Nephron progenitor cell (in vitro differentiated cells): ENCODE measurements around the gene LTBP1.
A peak's percentile ranks its signal among the peaks of the same experiment; 100 is the strongest.
"Not testable (repeated sequence)": the region's sequence is repeated elsewhere in the genome, so short reads cannot be mapped to it uniquely, and the experiment has no call there.

Experiments
- DNase-seq: peaks from one replicate; pipeline ENCODE4 v3.0.0; 2021
- H3K27ac Mint-ChIP-seq: 2 replicates; pipeline ENCODE4 v1.8.0; 2021; ENCODE audit warnings: mild to moderate bottlenecking, moderate library complexity, mixed read lengths
- H3K27me3 Mint-ChIP-seq: 2 replicates; pipeline ENCODE4 v1.8.0; 2021; ENCODE audit warnings: mild to moderate bottlenecking, low read depth, mixed read lengths; ENCODE audit not compliant: poor library complexity
- H3K36me3 Mint-ChIP-seq: 2 replicates; pipeline ENCODE4 v1.8.0; 2021; ENCODE audit warnings: low read depth, mixed read lengths
- H3K4me1 Mint-ChIP-seq: 2 replicates; pipeline ENCODE4 v1.8.0; 2021; ENCODE audit warnings: mixed read lengths
- H3K4me3 Mint-ChIP-seq: 2 replicates; pipeline ENCODE4 v1.8.0; 2021; ENCODE audit warnings: mild to moderate bottlenecking, moderate library complexity, mixed read lengths
- H3K9me3 Mint-ChIP-seq: 2 replicates; pipeline ENCODE4 v1.8.0; 2021; ENCODE audit warnings: mild to moderate bottlenecking, moderate library complexity, mixed read lengths
- TF ChIP-seq, protein P1 (sequence below): fragments of 200-600 bp; sonication (generic); IDR thresholded peaks from 2 replicates; pipeline ENCODE4 v1.5.0; 2021; ENCODE audit warnings: antibody characterized with exemption

LTBP1 gene

DNA sequence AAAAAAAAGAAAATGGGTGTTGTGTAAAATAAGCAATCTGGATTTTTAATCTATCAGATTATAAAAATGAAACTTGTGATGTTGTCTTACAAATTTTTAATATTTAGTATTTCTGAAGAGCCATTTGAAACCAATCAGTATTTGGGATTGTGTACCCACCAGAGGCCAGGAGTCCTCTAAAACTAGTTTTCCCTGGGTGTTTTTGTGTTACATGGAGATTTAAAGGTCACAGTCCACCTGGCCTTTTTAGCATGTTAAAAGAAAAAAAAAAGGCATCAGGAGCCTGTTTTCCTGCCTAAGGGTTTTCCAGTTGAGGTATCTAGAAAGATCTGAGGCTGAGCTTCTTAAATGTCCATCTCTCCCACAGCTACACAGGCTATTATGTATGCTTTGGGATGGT lies 221.7 kb downstream of the LTBP1 start:
- Mint-ChIP-seq H3K4me3 (no peak overlapping the region), H3K4me1 (peaks cover 36% of the 10 kb centered on the region), H3K36me3 (peaks cover 21% of the 10 kb centered on the region), H3K9me3 (peaks cover 31% of the 10 kb centered on the region), H3K27me3 (no peaks in the 10 kb centered on the region), H3K27ac (peak overlapping the region; percentile 93)
- TF ChIP-seq, protein P1, sequence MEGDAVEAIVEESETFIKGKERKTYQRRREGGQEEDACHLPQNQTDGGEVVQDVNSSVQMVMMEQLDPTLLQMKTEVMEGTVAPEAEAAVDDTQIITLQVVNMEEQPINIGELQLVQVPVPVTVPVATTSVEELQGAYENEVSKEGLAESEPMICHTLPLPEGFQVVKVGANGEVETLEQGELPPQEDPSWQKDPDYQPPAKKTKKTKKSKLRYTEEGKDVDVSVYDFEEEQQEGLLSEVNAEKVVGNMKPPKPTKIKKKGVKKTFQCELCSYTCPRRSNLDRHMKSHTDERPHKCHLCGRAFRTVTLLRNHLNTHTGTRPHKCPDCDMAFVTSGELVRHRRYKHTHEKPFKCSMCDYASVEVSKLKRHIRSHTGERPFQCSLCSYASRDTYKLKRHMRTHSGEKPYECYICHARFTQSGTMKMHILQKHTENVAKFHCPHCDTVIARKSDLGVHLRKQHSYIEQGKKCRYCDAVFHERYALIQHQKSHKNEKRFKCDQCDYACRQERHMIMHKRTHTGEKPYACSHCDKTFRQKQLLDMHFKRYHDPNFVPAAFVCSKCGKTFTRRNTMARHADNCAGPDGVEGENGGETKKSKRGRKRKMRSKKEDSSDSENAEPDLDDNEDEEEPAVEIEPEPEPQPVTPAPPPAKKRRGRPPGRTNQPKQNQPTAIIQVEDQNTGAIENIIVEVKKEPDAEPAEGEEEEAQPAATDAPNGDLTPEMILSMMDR = no peak
- DNase-seq = no peak

DNA sequence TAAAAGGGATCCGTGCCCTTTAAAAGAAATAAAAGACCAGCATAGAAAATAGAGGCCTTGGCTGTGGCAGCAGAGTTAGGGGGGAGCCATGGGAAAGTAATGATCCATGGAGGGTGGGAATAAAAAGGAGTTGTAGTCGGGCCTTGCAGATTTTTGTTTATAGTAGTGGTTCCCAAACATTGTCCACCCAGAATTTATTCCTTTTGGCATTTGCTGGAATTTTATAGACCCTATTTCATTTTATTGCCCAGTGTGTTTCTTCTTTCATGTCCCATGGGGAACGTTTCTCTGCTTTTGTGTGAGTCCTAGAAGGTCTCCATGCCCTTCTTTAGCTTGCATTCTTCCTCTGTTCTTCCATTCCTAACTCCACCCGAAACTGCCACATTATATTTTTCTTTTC lies 222.2 kb downstream of the LTBP1 start:
- H3K4me1 Mint-ChIP-seq = peaks cover 36% of the 10 kb centered on the region
- H3K4me3 Mint-ChIP-seq = no peak overlapping the region
- H3K9me3 Mint-ChIP-seq = peaks cover 31% of the 10 kb centered on the region
- H3K36me3 Mint-ChIP-seq = peaks cover 21% of the 10 kb centered on the region
- TF ChIP-seq, protein P1 = no peak
- peak overlapping the region; percentile 93 for H3K27ac Mint-ChIP-seq
- no peaks in the 10 kb centered on the region for H3K27me3 Mint-ChIP-seq
- DNase-seq = no peak

DNA sequence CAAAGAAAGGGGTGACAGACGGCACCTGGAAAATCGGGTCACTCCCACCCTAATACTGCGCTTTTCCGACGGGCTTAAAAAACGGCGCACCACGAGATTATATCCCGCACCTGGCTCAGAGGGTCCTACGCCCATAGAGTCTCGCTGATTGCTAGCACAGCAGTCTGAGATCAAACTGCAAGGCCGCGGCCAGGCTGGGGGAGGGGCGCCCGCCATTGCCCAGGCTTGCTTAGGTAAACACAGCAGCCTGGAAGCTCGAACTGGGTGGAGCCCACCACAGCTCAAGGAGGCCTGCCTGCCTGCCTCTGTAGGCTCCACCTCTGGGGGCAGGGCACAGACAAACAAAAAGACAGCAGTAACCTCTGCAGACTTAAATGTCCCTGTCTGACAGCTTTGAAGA lies 223.5 kb downstream of the LTBP1 start:
- Mint-ChIP-seq H3K4me1 (peaks cover 36% of the 10 kb centered on the region), H3K9me3 (peaks cover 31% of the 10 kb centered on the region), H3K36me3 (peaks cover 21% of the 10 kb centered on the region)

DNA sequence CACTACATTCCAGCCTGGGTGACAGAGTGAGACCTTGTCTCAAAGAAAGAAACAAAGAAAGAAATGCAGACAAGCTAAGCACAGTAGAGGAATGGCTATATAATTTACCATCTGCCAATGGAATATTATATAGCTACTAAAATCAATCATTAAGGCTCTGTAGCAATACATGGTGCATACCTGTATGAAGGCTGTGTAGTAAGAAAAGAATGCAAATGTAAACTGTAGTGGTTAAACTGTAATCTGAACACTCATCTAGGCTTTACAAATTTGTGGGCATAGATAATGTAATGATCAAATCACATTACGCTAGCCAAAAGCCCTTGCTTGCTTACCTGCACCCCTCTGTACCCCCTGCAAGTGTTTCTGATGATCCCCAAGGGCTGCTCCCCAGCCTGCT lies 230.9 kb downstream of the LTBP1 start:
- H3K4me3 Mint-ChIP-seq = no peak overlapping the region
- H3K9me3 Mint-ChIP-seq = peaks cover 11% of the 10 kb centered on the region
- no peaks in the 10 kb centered on the region for H3K4me1 Mint-ChIP-seq
- H3K36me3 Mint-ChIP-seq = peaks cover 23% of the 10 kb centered on the region
- DNase-seq = no peak
- H3K27ac Mint-ChIP-seq = no peak overlapping the region
- TF ChIP-seq, protein P1 = no peak
- H3K27me3 Mint-ChIP-seq = no peaks in the 10 kb centered on the region

More for the DNA sequence above, 223.5 kb downstream of the LTBP1 start:
- not testable (repeated sequence) for H3K27ac Mint-ChIP-seq, DNase-seq, H3K4me3 Mint-ChIP-seq, H3K27me3 Mint-ChIP-seq

DNA sequence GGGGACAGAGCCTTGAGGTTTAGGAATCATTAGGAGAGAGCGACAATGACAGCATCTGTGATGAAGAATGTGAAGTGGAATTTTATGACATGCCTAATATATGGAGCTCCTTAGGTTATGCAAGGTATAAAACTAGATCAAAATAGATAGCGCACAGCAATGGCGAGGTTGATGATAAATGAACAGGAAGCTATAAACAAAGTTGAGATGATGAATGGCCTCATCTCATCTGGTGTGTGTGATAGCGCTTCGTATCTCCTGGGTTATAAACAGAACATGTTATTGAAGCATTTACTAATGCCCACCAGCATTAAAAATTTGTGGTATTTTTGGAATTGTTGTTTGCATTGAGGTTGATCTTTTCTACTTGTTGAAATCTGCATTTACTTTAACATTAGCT lies 231.5 kb downstream of the LTBP1 start:
- TF ChIP-seq, protein P1 = no peak
- no peak for DNase-seq
- Mint-ChIP-seq H3K4me1 (no peaks in the 10 kb centered on the region), H3K9me3 (peaks cover 10% of the 10 kb centered on the region), H3K36me3 (peaks cover 24% of the 10 kb centered on the region), H3K27ac (no peak overlapping the region), H3K4me3 (no peak overlapping the region), H3K27me3 (no peaks in the 10 kb centered on the region)

DNA sequence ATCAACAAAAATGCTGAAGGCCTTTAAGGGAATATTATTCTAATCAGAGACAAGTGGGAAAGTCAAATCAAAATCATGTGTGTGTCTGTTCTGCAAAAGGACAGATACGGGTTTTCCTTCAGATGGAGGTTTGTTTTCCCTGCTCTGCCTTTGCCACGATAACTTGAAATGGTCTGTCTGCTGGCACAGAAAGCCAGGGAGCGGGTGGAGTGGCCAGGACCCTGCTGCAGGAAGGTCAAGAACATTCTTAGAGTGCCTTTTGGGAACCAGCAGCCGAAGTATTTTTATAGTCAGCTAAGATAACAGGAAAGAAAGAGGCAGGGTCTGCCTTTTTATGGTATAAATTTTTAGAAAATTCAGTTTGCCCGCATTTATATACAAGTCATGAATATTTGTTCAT lies 234.2 kb downstream of the LTBP1 start:
- Mint-ChIP-seq H3K27ac (no peak overlapping the region), H3K36me3 (peaks cover 26% of the 10 kb centered on the region), H3K4me3 (no peak overlapping the region), H3K4me1 (no peaks in the 10 kb centered on the region), H3K27me3 (no peaks in the 10 kb centered on the region), H3K9me3 (peaks cover 11% of the 10 kb centered on the region)
- TF ChIP-seq, protein P1 = no peak
- no peak for DNase-seq
